ENCODE measurements around the gene NEDD4. TPM values are rescaled to one million over a fixed set of nuclear protein-coding genes. Genes with fewer than 3 reads are reported as not detected.
"Not testable (repeated sequence)": the region's sequence is repeated elsewhere in the genome, so short reads cannot be mapped to it uniquely, and the experiment has no call there.

Gene NEDD4
- polyA plus RNA-seq, 3 donors: 13.6 to 15.5 (median 13.6) TPM

DNA sequence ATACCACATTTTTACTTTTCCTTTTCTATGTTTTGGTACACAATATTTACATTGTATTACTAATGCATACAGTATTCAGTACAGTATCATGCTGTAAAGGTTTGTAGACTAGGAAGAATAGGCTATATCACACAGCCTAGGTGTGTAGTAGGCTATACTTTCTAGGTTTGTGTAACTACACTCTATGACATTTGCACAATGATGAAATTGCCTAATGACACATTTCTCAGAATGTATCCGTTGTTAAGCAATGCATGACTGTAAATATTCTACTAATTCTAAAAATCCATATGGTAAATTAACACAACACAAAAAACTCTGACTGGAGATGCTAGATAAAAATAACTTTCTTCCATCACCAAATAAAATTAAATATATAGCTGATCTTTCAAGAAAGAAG, 16.2 kb downstream of the NEDD4 start:
- DNase-seq (ENCODE audit: extremely low read depth in 1 of 11, low read depth in 9 of 11, low spot score in 4 of 11): no peak

- no peak for DNase-seq (ENCODE audit: extremely low read depth in 1 of 11, low read depth in 9 of 11, low spot score in 4 of 11)
Measured at GRCh38 chr15:55970286-55970685, 23.1 kb downstream of the NEDD4 start.

DNA sequence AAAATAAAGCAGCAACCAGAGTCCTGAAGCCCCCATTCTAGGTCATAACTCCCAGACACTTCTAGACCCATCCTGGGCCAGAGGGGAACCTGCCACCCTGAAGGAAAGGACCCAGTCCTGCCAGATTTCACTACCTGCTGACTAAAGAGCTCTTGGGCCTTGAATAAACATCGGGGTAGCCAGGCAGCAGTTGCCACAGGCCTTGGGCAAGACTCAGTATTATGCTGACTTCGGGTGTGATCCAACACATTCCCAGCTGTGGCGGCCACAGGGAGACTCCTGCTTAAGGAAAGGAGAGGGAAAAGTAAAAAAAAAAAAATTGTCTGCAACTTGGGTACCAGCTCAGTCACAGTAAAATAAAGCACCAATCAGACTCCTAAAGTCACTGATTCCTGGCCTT, 23.8 kb downstream of the NEDD4 start:
- no peak for DNase-seq (ENCODE audit: extremely low read depth in 1 of 11, low read depth in 9 of 11, low spot score in 4 of 11)

GRCh38 chr15:55968923-55969322, 24.5 kb downstream of the NEDD4 start:
- DNase-seq (ENCODE audit: extremely low read depth in 1 of 11, low read depth in 9 of 11, low spot score in 4 of 11): no peak

- no peak for DNase-seq (ENCODE audit: extremely low read depth in 1 of 11, low read depth in 9 of 11, low spot score in 4 of 11)
Measured at GRCh38 chr15:55965091-55965490, 28.3 kb downstream of the NEDD4 start.

GRCh38 chr15:55960946-55961345, 32.5 kb downstream of the NEDD4 start:
- no peak for DNase-seq (ENCODE audit: extremely low read depth in 1 of 11, low read depth in 9 of 11, low spot score in 4 of 11)

- no peak for DNase-seq (ENCODE audit: extremely low read depth in 1 of 11, low read depth in 9 of 11, low spot score in 4 of 11)
Measured at GRCh38 chr15:55959744-55960447, 33.5 kb downstream of the NEDD4 start.

- DNase-seq (ENCODE audit: extremely low read depth in 1 of 11, low read depth in 9 of 11, low spot score in 4 of 11): no peak
Measured at GRCh38 chr15:55958349-55958748, 35.1 kb downstream of the NEDD4 start.

DNA sequence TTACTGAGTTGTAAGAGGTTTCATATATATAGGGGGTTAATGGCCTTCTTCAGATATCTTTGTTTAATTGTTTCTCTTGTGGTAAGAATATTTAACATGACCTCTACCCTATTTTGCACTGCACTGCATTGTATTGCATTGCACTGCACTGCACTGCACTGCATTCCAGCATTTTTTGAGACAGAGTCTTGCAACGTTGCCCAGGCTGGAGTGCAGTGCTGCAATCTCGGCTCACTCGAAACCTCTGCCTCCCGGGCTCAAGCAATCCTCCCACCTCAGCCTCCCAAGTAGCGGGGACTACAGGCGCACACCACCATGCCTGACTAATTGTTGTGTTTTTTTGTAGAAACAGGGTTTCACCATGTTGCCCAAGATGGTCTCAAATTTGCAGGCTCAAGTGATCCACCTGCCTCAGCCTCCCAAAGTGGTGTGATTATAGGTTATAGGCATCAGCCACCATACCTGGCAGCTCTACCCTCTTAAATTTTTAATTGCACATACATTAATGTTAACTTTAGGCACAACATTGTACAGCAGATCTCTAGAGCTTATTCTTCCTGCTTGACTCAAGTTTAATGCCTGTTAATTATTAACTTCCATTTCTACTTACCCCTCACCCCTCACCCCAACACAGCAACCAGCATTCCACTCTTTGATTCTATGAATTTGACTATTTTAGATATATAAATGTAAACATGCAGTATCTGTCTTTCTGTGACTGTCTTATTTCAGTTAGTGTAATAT, 38.4 kb downstream of the NEDD4 start:
- no peak for DNase-seq (ENCODE audit: extremely low read depth in 1 of 11, low read depth in 9 of 11, low spot score in 4 of 11)

- DNase-seq (ENCODE audit: extremely low read depth in 1 of 11, low read depth in 9 of 11, low spot score in 4 of 11): peak in 1 of 11 donors; percentile 17
Measured at GRCh38 chr15:55952501-55953274, 40.7 kb downstream of the NEDD4 start.

GRCh38 chr15:55944606-55945005, 48.8 kb downstream of the NEDD4 start:
- DNase-seq (ENCODE audit: extremely low read depth in 1 of 11, low read depth in 9 of 11, low spot score in 4 of 11): not testable (repeated sequence)

DNA sequence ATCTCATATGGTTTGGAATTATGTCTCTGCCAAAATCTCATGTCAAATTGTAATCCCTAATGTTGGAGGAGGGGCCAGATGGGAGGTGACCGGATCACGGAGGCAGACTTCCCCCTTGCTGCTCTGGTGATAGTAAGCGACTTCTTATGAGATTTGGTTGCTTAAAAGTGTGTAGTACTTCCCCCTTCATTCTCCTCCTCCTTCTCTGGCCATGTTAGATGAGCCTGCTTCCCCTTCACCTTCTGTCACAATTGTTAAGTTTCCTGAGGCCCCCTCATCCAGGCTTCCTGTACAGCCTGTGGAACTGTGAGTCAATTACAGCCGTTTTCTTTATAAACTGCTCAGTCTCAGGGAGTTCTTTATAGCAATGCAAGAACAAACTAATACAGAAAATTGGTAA, 51.1 kb downstream of the NEDD4 start:
- no peak for DNase-seq (ENCODE audit: extremely low read depth in 1 of 11, low read depth in 9 of 11, low spot score in 4 of 11)

- DNase-seq (ENCODE audit: extremely low read depth in 1 of 11, low read depth in 9 of 11, low spot score in 4 of 11): peak in 10 of 11 donors; percentile 18 to 50 (median 36)
Measured at GRCh38 chr15:55937040-55937439, 56.4 kb downstream of the NEDD4 start.

- no peak for DNase-seq (ENCODE audit: extremely low read depth in 1 of 11, low read depth in 9 of 11, low spot score in 4 of 11)
Measured at GRCh38 chr15:55928955-55929354, 64.5 kb downstream of the NEDD4 start.

DNA sequence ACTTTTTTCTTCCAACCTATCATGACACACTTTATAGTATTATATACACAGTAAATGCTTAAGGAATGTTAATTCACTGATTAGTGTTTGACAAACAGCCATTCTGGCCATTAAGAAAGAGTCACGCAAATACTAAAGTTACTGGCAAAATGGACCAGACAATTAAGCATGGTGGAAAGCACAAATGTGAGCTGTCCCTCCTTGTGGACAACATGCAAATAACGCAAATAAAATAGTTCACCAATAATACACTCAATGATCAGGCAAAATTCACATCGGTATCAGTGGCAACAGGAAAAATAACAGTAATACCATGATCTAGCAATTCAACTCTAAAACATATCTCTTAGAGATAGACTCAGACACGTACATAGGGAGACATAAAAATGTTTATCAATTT, 71.7 kb downstream of the NEDD4 start:
- DNase-seq (ENCODE audit: extremely low read depth in 1 of 11, low read depth in 9 of 11, low spot score in 4 of 11): no peak

DNA sequence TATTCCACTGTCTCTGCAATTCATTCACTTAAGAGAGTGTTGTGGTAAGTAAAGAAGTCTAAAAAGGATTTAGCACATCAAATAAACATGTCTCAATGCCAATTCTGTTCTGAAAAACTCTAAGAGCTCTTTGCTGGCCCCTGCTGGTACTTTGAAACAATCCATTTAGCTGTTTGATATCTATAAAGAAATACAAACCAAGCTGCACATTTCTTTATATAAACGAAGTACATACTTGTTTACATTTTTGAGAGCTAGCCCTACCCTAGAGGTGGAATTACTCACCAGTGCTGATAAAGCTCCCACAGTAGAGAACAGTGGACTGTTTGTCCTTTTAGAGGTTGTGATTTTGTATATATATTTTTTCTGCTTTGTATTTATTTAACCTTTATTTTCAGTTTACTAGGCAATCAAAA, 75.5 kb downstream of the NEDD4 start:
- peak in 1 of 11 donors; percentile 28 for DNase-seq (ENCODE audit: extremely low read depth in 1 of 11, low read depth in 9 of 11, low spot score in 4 of 11)

- DNase-seq (ENCODE audit: extremely low read depth in 1 of 11, low read depth in 9 of 11, low spot score in 4 of 11): no peak
Measured at GRCh38 chr15:55916666-55917409, 76.6 kb downstream of the NEDD4 start.

DNA sequence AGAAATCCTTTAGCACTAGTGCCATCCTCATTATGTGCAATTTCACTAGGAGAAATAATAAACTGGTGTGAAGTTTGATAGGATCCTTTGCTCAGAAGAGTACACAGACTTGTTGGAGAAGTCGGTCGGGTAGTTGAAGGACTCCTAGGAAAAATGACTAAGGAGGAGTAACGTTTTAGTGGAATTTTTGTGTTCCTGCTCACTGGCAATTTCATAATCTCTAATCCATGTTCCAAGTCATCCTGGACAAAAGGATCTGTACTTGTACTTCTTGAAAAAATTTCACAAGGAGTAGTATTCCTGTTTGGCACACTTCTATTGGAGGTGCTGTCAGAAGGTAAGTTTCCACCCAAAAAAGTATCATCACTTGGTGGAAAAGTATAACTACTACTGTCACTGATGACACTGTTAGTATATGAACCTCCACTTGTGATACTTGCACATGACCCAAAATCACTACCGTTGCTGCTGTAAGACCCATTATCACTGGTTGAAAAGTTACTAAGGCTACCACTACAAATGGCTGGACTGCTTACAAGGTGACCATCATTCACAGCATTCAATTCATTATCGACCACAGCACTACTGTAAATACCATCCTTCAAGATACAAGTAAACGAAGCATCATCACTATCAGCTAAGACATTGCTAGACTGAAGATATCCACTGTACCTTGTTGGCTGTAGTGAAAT, 77.4 kb downstream of the NEDD4 start:
- no peak for DNase-seq (ENCODE audit: extremely low read depth in 1 of 11, low read depth in 9 of 11, low spot score in 4 of 11)

DNA sequence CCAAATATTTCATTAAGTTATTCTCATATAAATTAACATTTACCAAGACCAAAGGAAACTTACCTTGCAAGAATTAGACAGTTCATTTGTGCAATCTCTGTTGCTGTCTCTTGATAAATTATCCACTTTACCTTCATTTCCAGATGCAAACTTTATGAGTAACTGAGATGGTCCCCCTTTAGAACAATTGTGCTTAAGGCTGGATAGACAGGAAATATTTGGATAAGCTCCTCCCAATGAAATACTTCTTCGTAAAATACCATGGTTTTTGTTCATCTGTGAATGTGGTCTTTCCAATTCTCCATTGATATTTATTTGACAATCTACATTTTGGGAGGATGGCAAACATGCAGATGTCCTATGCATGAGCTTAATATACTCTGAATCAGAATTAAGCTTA, 78.2 kb downstream of the NEDD4 start:
- no peak for DNase-seq (ENCODE audit: extremely low read depth in 1 of 11, low read depth in 9 of 11, low spot score in 4 of 11)

All from renal cortex interstitium (tissue), 11 donors.